LNCaP clone FGC (cell line): ENCODE data around the gene NEB.
"Not testable (repeated sequence)": the region's sequence is repeated elsewhere in the genome, so short reads cannot be mapped to it uniquely, and the experiment has no call there.

Source experiments
- DNase-seq: peaks from one replicate; pipeline ENCODE4 v3.0.0-alpha.2; 2011; ENCODE audit warnings: low read depth
- H3K4me3 ChIP-seq: 2 replicates; pipeline ENCODE4 v1.5.1; 2011; ENCODE audit warnings: mild to moderate bottlenecking, low read depth, low read length, control low read depth
- CTCF ChIP-seq: IDR thresholded peaks from 2 replicates; pipeline ENCODE4 v1.5.1; 2012; ENCODE audit warnings: mild to moderate bottlenecking; ENCODE audit not compliant: control insufficient read depth, insufficient read depth; ENCODE audit errors: extremely low read depth

The NEB gene

DNA sequence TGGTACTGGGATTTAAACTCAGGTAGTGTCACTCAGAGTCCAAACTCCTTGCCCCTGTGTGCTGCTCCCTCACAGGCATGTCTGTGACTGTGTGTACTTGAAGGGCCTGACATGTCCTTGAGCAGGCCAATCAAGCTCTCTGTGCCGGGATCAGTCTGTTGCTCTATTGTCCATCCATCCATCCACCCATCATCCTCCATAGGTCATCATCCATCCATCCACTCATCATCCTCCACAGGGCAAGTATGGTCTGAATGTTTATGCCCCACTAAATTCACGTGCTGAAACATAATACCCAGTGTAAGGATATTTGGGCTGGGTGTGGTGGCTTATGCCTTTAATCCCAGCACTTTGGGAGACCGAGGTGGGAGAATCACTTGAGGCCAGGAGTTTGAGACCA, 24.5 kb upstream of the NEB start:
- TF ChIP-seq CTCF = no peak
- H3K4me3 ChIP-seq = no peak overlapping the region
- no peak for DNase-seq

DNA sequence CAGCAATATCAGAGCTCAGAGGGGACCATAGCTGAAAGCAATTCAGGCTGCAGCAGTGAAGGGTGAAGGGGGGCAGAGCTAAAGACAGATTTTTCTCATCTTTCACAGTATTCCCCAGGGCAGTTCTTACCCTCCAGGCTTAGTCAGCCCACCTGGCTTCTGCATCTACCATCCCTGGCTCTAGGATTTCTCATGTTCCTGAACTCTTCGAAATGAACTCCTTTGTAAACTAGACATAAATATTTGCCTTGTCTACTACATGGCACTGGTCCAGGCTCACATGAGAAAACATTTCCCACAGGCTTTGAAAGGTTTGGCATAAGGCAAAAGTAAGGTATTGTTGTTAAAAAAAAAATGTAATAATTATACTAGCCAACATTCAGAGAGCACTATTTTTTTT, 23.6 kb upstream of the NEB start:
- no peak overlapping the region for H3K4me3 ChIP-seq
- DNase-seq = peak; percentile 28
- no peak for TF ChIP-seq CTCF

DNA sequence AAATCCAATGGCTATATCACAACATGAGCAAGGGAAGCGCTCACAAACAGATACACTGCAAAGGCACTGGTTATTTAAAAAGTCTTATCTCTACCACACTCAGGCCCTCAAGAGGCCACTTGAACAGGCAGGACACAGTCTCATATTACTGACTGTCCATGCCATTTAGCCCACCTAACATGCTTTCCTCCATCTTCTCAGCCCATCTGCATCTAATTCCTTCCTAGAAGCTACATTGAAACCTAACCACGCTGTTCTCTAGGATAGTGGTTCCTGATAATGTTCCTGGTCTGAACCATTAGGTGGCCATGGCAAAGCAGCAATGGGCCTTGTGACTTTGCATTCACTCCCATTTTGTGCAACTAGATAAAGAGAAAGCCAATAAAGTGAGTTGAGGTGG, 22.5 kb upstream of the NEB start:
- no peak for DNase-seq
- no peak for TF ChIP-seq CTCF
- H3K4me3 ChIP-seq = no peak overlapping the region

GRCh38 chr2:151754253-151754897, 20.1 kb upstream of the NEB start:
- no peak for DNase-seq
- no peak overlapping the region for H3K4me3 ChIP-seq
- TF ChIP-seq CTCF = no peak

DNA sequence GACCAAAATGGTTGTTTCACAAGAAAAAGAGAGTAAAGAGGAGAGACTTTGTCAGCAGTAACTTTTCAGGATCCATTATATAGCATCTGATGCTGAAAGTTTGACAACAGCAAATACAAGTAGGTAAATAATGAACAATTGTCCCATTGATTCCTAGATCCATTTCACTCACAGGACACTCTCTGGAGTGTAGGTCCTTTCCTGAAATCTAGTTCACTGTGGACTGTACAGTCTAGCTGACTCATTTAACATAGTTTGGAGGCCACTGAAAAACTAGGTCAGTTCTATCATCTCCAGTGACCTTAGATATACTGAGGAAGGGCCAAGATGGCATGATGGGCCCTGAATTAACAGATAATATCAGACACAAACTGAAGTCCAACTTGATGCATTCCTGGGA, 19.3 kb upstream of the NEB start:
- TF ChIP-seq CTCF = no peak
- DNase-seq = no peak
- H3K4me3 ChIP-seq = no peak overlapping the region

- H3K4me3 ChIP-seq, DNase-seq: not testable (repeated sequence)
Observed at GRCh38 chr2:151745261-151745660, 11.0 kb upstream of the NEB start.

- no peak for TF ChIP-seq CTCF
- H3K4me3 ChIP-seq = no peak overlapping the region
- no peak for DNase-seq
Observed at GRCh38 chr2:151730262-151730975, 3.9 kb downstream of the NEB start.
